ENCODE results near the gene ELP5.

ELP5 gene

GRCh38 chr17:7252176-7253043, at the start of gene ELP5:
TSS of gene ELP5 (plus strand) at chr17:7252215. CDS start at chr17:7252551, 336 bp downstream.
- peak; percentile 62 to 94 (median 86) for DNase-seq

DNA sequence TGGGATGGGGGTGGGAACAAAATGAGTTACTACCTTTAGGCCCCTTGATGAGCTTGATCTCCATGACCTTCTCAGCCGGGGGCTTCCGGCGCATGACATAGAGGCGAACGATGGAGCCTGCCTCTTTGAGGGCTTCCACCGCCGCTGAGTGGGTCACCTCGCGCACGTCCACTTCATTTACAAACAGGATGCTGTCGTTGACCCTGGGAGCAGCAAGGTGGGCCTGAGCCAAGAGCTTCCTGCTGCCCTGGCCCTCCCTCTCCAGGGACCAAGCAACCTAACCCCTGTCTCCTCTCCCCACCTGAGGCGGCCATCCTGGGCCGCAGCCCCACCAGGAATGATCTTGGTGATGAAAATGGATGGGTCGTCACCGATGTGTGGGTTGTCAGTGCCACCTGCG, 48.6 kb upstream of the ELP5 start:
- no peak for DNase-seq

DNA sequence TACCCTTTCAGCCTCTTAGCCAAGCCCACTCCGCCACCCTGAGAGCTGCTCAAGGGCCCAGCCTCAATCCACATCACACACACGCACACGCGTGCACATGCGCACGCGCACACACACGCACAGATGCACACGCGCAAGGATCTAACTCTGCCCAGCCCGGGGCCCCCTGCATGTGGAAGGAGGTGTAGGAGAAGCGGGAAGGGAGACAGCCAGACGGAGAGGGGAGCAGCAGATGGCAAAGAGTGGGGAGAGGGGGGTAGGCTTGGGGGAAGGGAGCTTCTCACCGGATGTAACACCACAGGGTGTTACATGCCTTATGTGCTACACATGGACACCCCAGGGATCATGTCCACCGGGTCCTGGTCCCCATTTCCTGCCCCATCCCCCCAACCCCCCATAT, 47.7 kb upstream of the ELP5 start:
- peak in 10 of 56 donors; percentile 23 to 62 (median 39) for DNase-seq

GRCh38 chr17:7204828-7205461, 47.1 kb upstream of the ELP5 start:
- DNase-seq, result peak in 55 of 56 donors; percentile 37 to 94 (median 78)

DNA sequence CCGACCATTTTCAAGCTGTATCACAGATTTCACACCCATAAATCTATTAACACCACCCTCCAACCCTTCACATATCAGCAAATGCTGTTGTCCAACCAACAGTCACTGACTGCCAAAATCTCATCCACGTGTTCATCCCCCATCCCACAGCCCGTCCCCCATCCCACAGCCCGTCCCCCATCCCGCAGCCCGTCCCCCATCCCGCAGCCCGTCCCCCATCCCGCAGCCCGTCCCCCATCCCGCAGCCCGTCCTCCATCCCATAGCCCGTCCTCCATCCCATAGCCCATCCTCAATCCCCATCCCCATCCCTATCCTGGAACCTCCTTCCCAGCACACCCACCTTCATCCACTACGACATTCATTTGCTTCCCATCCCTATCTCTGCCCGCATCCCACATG, 46.5 kb upstream of the ELP5 start:
- DNase-seq, result no peak

GRCh38 chr17:7207120-7208001, 44.7 kb upstream of the ELP5 start:
- DNase-seq, result peak in 2 of 56 donors; percentile 13 to 35

DNA sequence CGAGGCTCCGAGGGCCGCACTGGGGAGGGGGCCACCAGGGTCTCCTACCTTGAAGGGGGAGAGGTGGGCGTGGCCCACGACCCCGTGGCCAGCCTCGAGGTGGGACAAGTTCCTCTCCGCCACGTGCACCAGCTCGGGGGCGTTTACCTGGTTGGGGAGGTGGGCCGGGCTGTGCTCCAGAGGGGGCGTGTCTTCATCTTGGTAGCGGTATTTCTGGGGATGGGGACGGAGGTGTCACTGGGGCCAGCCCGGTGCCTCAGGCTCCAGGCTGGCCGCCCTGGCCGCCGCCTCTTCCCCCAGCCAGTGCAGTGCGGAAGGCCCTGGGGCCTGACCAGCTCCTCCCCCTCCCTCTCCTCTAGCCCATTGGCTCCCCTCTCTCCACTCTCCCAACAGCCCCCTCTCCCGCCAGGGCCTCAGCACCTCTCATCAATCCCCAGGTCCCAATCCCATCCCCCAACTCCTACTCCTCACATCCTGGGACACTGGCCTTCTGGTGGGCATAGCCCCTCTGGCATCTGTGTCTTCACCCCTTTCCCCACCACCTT, 43.9 kb upstream of the ELP5 start:
- no peak for DNase-seq

DNA sequence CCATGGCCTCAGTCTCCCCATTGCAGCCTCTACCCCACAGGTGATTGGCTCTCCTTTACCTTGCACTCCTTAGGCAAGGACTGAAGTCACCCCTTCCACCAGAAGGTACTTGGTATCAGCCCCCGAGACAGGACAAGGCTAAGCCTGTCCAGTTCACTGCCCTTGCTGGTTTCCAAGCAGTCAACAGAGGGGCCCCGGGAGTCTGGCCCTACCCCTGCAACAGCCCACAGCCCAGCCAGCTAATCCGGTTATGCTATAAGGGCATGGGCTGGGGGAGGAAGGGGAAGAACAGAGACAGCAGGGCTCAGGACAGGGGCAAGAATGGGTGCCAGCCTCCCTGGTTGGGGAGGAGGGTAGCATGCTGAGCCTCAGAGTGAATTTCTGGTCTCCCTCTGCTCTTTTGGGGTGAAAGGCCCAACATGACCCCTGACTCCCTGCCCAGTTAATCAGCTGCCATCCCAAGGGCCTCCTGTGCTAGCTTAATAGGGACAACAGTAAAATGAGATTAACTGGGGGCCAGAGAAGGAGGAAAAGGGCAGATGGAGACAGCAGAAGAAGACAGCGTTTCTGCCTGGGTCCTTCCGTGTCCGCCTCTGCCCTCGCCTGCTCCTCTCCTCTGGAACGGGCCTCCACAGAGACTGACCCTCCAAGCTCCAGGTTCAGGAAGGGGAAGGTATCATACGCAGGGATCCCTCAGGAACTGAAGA, 43.1 kb upstream of the ELP5 start:
- DNase-seq, result no peak

- DNase-seq, result no peak
Observed at GRCh38 chr17:7211491-7212273, 40.3 kb upstream of the ELP5 start.

DNA sequence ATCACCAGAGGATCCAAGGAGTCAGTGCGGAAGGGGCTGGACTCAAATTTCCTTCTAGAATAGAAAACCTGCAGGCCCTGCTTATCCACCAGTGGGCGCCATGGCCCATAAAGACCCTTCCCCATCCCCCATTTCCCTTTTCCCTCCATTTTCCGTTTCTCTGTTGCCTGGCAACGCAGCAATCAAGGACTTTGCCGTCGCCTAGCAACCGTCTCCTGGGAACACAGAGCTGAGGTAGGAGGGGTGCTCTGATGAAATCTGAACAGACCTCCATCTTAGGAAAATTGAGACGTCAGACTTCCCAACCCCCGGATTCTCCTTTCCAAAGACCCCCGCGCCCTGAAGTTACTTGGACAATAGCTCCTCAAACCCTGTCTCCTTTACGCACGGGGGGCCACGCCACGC, 38.1 kb upstream of the ELP5 start:
- peak in 37 of 56 donors; percentile 51 to 92 (median 74) for DNase-seq

DNA sequence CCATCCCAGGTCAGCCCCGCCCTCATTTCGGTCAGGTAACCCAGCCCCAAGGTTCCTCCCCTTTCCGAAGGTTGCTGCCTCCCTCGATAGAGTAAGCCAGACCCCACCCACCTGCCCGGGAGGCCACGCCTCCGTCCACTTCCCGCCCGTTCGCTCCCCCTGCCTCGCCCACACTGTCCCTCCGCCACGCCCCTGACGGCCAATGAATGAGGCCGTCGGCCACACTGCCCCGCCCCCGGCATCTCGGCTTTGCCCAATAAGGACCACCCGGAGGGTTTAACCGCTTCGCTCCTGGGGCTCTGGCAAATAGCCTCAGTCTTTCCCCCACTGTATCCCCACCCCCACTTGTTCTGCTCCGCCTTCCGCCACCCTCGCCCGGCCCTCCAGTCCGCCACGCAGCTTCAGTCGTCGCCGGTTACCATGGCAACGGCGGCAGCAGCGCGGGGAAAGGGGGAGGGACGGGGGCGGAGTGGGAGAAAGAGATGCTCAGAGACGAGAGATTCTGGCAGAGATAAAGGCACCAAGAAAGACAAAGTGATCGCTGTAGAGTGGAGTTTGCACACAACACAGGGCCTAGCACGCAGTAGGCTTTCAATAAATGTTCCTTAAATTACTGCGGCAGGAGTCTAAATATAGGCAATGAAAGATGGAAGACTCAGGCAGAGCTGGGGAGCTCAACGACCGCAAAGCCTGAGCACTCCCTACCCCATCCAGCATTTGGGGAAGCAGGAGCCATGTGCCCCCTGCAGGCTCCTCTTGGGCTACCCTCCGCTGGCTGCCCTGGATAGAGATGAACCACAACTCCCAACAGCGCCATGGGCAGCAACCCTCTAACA, 37.5 kb upstream of the ELP5 start:
- peak; percentile 68 to 98 (median 95) for DNase-seq

DNA sequence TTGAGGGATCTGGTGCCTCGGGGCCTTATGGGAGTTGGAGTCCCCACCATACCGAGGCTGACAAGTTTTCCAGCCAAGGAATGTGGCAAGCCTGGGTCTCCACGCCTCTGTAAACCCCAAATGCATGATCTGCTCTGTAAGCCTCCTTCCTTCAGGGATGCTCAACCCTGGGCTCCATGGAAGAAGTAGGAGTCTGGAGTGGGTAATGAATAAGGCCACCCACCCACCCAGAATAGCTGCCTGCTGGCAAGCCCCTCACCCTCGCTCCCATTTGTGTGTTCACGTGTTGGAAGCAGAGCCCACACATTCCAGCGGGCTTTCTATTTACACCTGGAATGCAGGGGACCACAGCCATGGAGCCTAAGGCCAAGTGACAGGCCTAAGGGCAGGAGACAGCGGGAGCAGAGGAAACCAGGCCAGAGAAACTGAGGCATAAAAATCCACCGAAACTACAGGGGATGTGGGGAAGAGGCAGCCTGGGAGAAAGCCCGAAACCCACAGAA, 36.8 kb upstream of the ELP5 start:
- DNase-seq, result peak in 4 of 56 donors; percentile 41 to 90 (median 72)

- peak in 1 of 56 donors; percentile 9 for DNase-seq
Observed at GRCh38 chr17:7215652-7216180, 36.3 kb upstream of the ELP5 start.

GRCh38 chr17:7216242-7217112, 35.5 kb upstream of the ELP5 start:
- no peak for DNase-seq

GRCh38 chr17:7217113-7217987, 34.7 kb upstream of the ELP5 start:
- peak in 28 of 56 donors; percentile 19 to 59 (median 40) for DNase-seq

GRCh38 chr17:7218166-7218565, 33.8 kb upstream of the ELP5 start:
- no peak for DNase-seq
